PFSK-1 (cell line): Measurements from ENCODE around the gene CEP112.

Source experiments
- FOXP2 ChIP-seq: optimal IDR thresholded peaks from 2 replicates; pipeline ENCODE3; 2011; ENCODE audit warnings: borderline replicate concordance, control low read depth, inconsistent platforms; ENCODE audit not compliant: insufficient read depth; ENCODE audit errors: extremely low read length, extremely low read depth
- POLR2AphosphoS5 ChIP-seq: IDR thresholded peaks from 2 replicates; pipeline ENCODE4 v1.6.1; 2012; ENCODE audit warnings: low read depth, mild to moderate bottlenecking, control low read depth, low read length, moderate library complexity
- SIN3A ChIP-seq: IDR thresholded peaks from 2 replicates; pipeline ENCODE4 v1.6.1; 2012; ENCODE audit warnings: mild to moderate bottlenecking, low read length, moderate library complexity, borderline replicate concordance; ENCODE audit not compliant: insufficient read depth
- TAF1 ChIP-seq: IDR thresholded peaks from 2 replicates; pipeline ENCODE4 v1.6.1; 2012; ENCODE audit warnings: low read length, control low read depth, borderline replicate concordance; ENCODE audit not compliant: insufficient read depth
- TF ChIP-seq, protein P1 (sequence below), 2 experiments: IDR thresholded peaks; 2 replicates each; pipeline versions ENCODE4 v1.6.1 to v1.8.0; 2011 to 2012; ENCODE audit warnings: low read depth in 2 of 2, low read length in 2 of 2, control low read depth in 1 of 2, inconsistent platforms in 1 of 2, mild to moderate bottlenecking in 1 of 2, moderate library complexity in 1 of 2; ENCODE audit not compliant: insufficient read depth in 1 of 2

The CEP112 gene

DNA sequence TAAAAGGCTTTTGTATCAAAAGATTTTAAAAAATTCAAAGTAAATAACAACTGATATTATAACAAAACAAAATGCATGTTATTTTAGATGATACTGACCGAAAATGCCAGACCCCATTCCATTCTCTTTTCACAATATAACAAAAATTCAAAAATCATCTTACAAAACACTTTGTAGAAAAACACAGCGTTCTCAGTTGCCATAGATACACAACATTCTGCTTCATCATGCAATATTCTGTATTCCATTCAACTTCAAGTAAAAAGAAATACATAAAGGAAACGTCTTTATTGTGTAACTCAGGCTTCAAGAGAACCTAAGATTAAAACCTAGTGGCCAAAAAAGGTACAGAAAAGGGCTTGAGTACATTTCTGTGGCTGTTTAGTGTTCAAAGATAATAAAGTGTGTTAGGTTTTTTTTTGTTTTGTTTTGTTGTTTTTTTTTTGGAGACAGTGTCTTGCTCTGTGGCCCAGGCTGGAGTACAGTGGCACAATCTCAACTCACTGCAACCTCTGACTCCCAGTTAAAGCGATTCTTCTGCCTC lies 250.5 kb downstream of the CEP112 start:
- TF ChIP-seq SIN3A (no peak), POLR2AphosphoS5 (no peak)

DNA sequence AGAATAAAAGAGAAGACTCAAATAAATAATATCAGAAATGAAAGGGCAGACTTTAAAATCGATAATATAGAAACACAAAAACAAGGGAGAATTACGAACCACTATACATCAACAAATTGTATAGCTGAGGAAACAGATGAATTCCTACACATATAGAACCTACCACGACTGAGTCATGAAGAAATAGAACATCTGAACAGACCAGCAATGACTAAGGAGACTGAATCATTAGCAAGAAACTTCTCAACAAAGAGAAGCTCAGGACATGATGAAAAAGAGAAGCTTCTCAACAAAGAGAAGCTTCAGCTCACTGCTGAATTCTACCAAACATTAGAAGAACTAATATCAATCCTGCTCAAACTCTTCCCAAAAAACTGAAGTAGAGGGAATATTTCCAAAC lies 255.9 kb downstream of the CEP112 start:
- TF ChIP-seq, protein P1, sequence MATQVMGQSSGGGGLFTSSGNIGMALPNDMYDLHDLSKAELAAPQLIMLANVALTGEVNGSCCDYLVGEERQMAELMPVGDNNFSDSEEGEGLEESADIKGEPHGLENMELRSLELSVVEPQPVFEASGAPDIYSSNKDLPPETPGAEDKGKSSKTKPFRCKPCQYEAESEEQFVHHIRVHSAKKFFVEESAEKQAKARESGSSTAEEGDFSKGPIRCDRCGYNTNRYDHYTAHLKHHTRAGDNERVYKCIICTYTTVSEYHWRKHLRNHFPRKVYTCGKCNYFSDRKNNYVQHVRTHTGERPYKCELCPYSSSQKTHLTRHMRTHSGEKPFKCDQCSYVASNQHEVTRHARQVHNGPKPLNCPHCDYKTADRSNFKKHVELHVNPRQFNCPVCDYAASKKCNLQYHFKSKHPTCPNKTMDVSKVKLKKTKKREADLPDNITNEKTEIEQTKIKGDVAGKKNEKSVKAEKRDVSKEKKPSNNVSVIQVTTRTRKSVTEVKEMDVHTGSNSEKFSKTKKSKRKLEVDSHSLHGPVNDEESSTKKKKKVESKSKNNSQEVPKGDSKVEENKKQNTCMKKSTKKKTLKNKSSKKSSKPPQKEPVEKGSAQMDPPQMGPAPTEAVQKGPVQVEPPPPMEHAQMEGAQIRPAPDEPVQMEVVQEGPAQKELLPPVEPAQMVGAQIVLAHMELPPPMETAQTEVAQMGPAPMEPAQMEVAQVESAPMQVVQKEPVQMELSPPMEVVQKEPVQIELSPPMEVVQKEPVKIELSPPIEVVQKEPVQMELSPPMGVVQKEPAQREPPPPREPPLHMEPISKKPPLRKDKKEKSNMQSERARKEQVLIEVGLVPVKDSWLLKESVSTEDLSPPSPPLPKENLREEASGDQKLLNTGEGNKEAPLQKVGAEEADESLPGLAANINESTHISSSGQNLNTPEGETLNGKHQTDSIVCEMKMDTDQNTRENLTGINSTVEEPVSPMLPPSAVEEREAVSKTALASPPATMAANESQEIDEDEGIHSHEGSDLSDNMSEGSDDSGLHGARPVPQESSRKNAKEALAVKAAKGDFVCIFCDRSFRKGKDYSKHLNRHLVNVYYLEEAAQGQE (IDR thresholded peaks at IDR 0.05; ENCODE audit: insufficient read depth in 1 of 2, low read depth in 2 of 2, low read length in 2 of 2) = no peak

DNA sequence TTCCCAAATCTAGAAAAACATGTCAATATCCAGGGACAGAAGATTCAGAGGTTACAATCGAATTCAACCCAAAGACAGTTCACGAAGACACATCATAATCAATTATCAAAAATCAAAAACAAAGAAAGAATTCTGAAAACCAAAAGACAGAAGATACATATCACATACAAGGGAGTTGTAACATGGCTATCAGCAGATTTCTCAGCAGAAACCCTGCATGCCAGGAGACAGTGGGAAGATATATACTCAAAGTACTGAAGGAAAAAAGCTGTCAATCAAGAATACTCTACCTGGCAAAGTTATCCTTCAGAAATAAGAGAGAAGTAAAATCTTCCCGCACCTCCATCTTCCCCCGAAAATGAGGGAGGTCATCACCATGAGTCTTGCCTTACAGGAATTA lies 258.6 kb downstream of the CEP112 start:
- TF ChIP-seq, protein P1 (IDR thresholded peaks at IDR 0.05; ENCODE audit: insufficient read depth in 1 of 2, low read depth in 2 of 2, low read length in 2 of 2) = no peak
- TF ChIP-seq FOXP2 = no peak
- TF ChIP-seq POLR2AphosphoS5 = no peak
- TF ChIP-seq TAF1 = no peak
- no peak for TF ChIP-seq SIN3A

DNA sequence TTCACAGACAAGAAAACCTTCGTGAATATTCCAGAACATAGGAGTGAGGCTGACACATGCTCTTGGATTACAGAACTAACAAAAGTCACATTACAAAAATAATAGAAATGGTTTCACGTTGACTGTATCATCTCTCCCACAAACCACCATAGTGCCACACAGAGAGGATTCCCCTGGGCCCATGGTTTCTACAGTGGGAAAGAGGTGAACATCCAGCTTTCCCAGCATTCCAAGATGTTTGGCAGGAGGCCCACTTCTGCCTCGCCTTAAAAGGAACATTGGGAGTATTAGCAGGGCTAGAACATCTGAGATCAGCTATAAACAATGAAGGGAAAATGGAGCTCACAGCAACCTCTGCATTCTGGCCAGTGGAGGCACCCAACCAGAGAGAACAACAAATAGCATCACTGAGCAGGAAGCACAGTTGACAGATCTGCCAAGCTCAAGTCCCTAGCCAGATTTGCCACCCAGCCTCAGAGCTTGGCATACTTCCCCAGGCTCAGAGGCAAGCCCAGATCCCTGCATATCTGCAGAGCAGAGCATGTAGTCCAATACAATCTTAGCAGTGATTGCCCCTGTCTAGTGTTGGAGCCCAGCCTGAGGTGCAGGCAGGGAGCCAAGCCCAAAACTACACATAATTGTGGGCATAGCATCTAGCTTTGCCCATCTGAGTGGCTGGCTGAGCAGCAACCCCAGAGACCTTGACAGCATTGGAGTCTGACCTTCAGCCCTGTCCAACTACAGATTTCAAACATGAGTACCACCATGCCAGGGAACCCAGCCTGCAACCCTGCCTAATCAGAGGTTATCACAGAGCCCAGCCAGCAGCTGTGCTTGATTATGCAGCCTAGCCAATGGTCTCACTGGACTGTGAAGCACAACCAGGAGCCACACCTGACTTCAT lies 260.4 kb downstream of the CEP112 start:
- TF ChIP-seq, protein P1 (IDR thresholded peaks at IDR 0.05; ENCODE audit: insufficient read depth in 1 of 2, low read depth in 2 of 2, low read length in 2 of 2) = no peak
- TF ChIP-seq SIN3A (no peak), TAF1 (no peak), POLR2AphosphoS5 (no peak), FOXP2 (no peak)

DNA sequence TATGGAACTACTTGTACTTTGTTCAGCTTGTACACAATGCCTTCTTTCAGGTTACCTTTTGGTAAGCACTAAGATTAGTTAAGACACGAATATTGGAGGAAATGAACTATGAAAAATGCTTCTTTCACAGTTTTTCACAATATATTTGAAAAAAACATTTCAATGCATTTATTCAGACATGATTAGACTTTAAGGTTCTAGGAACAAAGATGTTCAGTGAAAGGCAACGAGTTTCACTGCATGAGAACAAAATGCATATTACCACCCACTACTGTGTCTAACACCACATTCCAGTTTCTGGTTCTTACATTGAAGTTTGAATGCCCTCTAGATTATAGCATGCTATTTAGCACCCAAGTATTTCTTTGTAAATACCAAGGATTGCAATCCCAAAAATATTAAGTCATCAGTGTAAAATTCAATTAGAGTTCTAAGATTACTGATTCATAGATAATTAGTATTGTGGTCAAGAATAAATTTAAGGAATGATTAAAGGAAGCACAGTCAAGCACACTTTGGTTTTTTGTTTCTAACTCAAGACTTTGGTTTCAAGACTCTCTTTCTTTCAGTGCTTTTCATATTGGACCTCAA lies 261.7 kb downstream of the CEP112 start:
- no peak for TF ChIP-seq TAF1
- TF ChIP-seq, protein P1 (IDR thresholded peaks at IDR 0.05; ENCODE audit: insufficient read depth in 1 of 2, low read depth in 2 of 2, low read length in 2 of 2) = no peak
- TF ChIP-seq POLR2AphosphoS5 = no peak
- TF ChIP-seq FOXP2 = no peak
- TF ChIP-seq SIN3A = no peak
